GM18520 (cell line): ENCODE data around the gene FBXO2.

Experiments used
- ATAC-seq: cut with Tn5 transposase; IDR thresholded peaks from one replicate; pipeline ENCODE4 v1.9.1; 2021; ENCODE audit not compliant: unreplicated experiment

FBXO2 gene

GRCh38 chr1:11654137-11654938, at the start of gene FBXO2, which contains the start of gene FBXO44:
TSS of gene FBXO2 (minus strand) at chr1:11654429. CDS start at chr1:11654340, 89 bp downstream.
TSS of gene FBXO44 (plus strand) at chr1:11654877. CDS start at chr1:11655836, 959 bp downstream.
- no peak for ATAC-seq

- no peak for ATAC-seq
Measured at GRCh38 chr1:11703357-11704193, 49.3 kb upstream of the FBXO2 start.

- ATAC-seq: no peak
Measured at GRCh38 chr1:11701981-11702803, 48.0 kb upstream of the FBXO2 start.

GRCh38 chr1:11701551-11701961, 47.3 kb upstream of the FBXO2 start:
- ATAC-seq: no peak

GRCh38 chr1:11700601-11701467, 46.6 kb upstream of the FBXO2 start:
- ATAC-seq: no peak

- no peak for ATAC-seq
Measured at GRCh38 chr1:11697893-11698210, 43.6 kb upstream of the FBXO2 start.

GRCh38 chr1:11697188-11697892, 43.1 kb upstream of the FBXO2 start:
- no peak for ATAC-seq

GRCh38 chr1:11695861-11696260, 41.6 kb upstream of the FBXO2 start:
- ATAC-seq: no peak

GRCh38 chr1:11693917-11694316, 39.7 kb upstream of the FBXO2 start:
- ATAC-seq: no peak

- ATAC-seq: no peak
Measured at GRCh38 chr1:11693024-11693590, 38.9 kb upstream of the FBXO2 start.

- ATAC-seq: no peak
Measured at GRCh38 chr1:11691928-11692711, 37.9 kb upstream of the FBXO2 start.

- no peak for ATAC-seq
Measured at GRCh38 chr1:11691302-11691914, 37.2 kb upstream of the FBXO2 start, which contains the start of gene DRAXIN. TSS of gene DRAXIN (plus strand) at chr1:11691710. CDS start at chr1:11706259, 14,549 bp downstream.

- no peak for ATAC-seq
Measured at GRCh38 chr1:11690397-11691301, 36.4 kb upstream of the FBXO2 start.

GRCh38 chr1:11688506-11688905, 34.3 kb upstream of the FBXO2 start:
- no peak for ATAC-seq

GRCh38 chr1:11685210-11685752, 31.1 kb upstream of the FBXO2 start:
- no peak for ATAC-seq

GRCh38 chr1:11684070-11684469, 29.8 kb upstream of the FBXO2 start:
- no peak for ATAC-seq

GRCh38 chr1:11682799-11683198, 28.6 kb upstream of the FBXO2 start:
- no peak for ATAC-seq
